ENCODE measurements around the gene CFAP73. TPM values are rescaled to one million over a fixed set of nuclear protein-coding genes. Genes with fewer than 3 reads are reported as not detected.

The CFAP73 gene
- total RNA-seq, 2 experiments from 2014 or later: 0.23 to 0.34 TPM

DNA sequence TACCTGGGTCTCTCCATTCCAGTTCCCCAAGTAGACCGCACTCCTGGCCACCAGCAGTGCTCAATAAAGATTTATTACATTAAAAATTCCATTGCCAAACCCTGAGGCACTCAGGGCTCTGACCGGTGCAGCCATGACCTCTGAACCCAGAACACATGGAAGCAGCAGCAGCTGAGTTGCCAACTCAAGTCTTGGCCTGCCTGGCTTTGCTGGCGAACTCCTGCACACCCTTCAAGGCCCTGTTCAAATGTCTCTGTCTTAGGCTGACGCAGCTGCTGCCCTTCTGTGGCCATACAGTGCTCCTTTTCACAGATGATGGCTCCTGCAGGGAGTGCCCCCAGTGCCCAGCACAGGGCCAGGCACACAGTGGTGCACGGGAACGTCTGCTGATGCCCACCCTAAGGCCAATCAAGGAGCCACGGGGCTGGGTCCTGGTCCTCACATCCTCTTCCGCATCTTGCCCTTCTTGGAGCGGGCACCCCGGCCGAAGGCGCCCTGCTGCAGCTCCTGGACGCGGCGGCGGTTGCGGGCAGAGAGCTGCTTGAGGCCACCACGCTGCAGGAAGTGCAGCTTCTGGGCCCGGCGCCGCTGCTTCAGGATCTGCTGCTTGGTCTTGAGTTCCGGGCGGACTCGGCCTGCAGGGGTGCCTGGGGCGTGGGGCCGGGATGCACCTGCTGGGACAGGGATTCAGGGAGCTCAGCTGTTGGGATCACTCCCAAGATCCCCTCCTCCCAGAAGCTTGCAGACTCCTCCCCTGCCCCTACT is 9.1 kb downstream of the CFAP73 start:
- ATAC-seq (no peak), DNase-seq (no peak)
- ChIA-PET POLR2A (interaction anchor here (0.6 to 1.0 kb wide), 2 partner anchors 10 to 16 kb away, joined by 3 read pairs; no protein-coding TSS in a partner anchor), CTCF (interaction anchor here (5.4 kb wide), 1 partner anchor 15 kb away, joined by 21 read pairs; no protein-coding TSS in a partner anchor)
- Mint-ChIP-seq H3K4me1 (ENCODE audit: low read depth) (peaks cover 19% of the 10 kb centered on the region), H3K9me3 (ENCODE audit: insufficient read depth) (no peaks in the 10 kb centered on the region), H3K4me3 (no peak overlapping the region), H3K27me3 (ENCODE audit: low read depth) (peaks cover 4% of the 10 kb centered on the region), H3K36me3 (ENCODE audit: low read depth) (peaks cover 47% of the 10 kb centered on the region), H3K27ac (no peak overlapping the region)

DNA sequence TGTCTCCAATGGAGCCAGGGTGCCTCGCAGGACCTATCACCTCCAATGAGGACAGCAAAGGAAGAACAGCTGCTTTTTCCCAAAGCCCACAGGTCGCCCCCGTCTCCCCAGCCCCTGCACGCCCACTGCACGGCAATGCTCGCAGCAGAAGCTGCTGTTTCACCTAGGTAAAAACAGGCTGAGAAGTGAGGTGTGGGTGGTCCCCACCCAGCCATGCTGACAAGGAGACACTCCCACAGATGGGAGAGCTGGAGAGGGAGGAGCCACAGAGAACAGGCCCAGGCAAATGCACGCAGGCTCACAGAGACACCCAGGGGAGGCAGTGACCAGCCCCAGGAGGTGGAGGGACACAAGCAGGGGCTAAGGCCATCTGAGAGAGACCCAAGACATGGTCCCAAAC is 10.4 kb downstream of the CFAP73 start:
- ChIA-PET POLR2A (no interaction called here), CTCF (interaction anchor here (5.4 kb wide), 1 partner anchor 14 kb away, joined by 21 read pairs; no protein-coding TSS in a partner anchor)
- peaks cover 14% of the 10 kb centered on the region for H3K4me1 Mint-ChIP-seq (ENCODE audit: low read depth)
- ATAC-seq (no peak), DNase-seq (no peak)
- H3K27ac Mint-ChIP-seq: peak overlapping the region; percentile 62
- H3K9me3 Mint-ChIP-seq (ENCODE audit: insufficient read depth): no peaks in the 10 kb centered on the region
- H3K4me3 Mint-ChIP-seq: no peak overlapping the region
- peaks cover 49% of the 10 kb centered on the region for H3K36me3 Mint-ChIP-seq (ENCODE audit: low read depth)
- no peaks in the 10 kb centered on the region for H3K27me3 Mint-ChIP-seq (ENCODE audit: low read depth)

DNA sequence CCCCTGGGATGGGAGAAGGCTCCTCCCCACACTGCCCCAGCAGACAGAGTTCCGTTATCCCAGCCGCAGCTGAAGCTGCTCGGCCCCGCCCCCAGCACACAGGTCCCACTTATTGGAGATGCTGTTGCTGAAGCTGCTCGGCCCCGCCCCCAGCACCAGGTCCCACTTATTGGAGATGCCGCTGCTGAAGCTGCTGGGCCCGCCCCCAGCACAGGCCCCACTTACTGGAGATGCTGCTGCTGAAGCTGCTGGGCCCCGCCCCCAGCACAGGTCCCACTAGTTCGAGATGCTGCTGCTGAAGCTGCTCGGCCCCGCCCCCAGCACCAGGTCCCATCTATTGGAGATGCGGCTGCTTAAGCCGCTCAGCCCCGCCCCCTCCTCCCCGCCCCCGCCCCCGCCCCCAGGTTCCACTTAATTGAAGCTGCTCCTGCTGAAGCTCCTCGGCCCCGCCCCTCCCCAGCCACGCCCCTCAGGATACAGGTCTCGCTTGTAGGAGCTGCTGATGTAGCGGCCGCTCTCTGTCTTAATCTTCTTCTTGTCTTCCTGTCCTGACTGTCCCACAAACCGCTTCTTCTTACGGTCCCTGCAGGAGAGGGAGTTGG is 12.0 kb downstream of the CFAP73 start:
- Mint-ChIP-seq H3K27me3 (ENCODE audit: low read depth) (no peaks in the 10 kb centered on the region), H3K4me3 (no peak overlapping the region), H3K4me1 (ENCODE audit: low read depth) (peaks cover 2% of the 10 kb centered on the region), H3K9me3 (ENCODE audit: insufficient read depth) (no peaks in the 10 kb centered on the region), H3K27ac (no peak overlapping the region), H3K36me3 (ENCODE audit: low read depth) (peaks cover 58% of the 10 kb centered on the region)
- ChIA-PET CTCF (interaction anchor here (1.3 to 5.4 kb wide), 2 partner anchors 12 to 25 kb away, joined by 3 to 21 read pairs; no protein-coding TSS in a partner anchor), POLR2A (no interaction called here)
- ATAC-seq: peak; percentile 38
- DNase-seq: no peak

DNA sequence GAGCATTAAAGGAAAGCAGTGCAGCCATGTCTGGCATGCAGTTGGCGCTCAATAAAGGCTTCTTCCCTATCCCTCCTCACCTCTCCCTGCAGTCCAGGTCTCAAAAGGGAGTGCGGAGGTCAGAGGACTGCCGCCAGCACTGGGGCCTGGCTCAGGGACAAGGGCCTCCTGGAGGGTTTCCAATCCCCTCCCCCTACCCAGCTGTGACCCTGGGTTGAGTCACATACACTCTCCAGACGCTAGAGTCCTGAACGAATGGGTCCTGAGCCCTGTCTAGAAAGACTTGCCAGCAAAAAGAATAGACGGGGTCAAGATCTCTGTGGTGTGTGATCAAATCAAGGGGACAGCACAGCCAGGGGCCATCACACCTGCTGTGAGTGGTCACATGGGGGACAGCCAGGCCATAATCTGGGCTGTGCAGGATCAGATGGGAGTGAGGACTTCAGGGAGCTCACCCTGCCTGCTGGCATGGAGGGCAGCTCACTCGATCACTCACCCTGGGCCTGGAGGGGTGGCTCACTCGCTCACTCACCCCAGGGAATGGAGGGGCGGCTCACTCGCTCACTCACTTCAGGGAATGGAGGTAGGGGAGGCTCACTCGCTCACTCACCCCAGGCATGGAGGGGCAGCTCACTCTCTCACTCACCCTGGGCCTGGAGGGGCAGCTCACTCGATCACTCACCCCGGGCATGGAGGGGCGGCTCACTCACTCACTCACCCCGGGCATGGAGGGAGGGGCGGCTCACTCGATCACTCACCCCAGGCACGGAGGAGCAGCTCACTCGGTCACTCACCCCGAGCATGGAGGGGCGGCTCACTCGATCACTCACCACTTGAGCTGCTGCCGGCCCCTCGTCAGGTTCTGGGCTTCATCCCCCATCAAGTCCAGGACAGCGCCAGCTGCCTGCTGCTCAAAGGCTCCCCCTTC is 12.8 kb downstream of the CFAP73 start:
- ChIA-PET CTCF (interaction anchor here (1.3 to 5.4 kb wide), 3 partner anchors 11 to 114 kb away, joined by 3 to 21 read pairs (median 3); no protein-coding TSS in a partner anchor), POLR2A (interaction anchor here (0.6 kb wide), 1 partner anchor 196 kb away, joined by 5 read pairs; no protein-coding TSS in a partner anchor)
- ATAC-seq (no peak), DNase-seq (no peak)
- peaks cover 2% of the 10 kb centered on the region for H3K4me1 Mint-ChIP-seq (ENCODE audit: low read depth)
- H3K9me3 Mint-ChIP-seq (ENCODE audit: insufficient read depth): no peaks in the 10 kb centered on the region
- no peak overlapping the region for H3K27ac Mint-ChIP-seq
- H3K4me3 Mint-ChIP-seq: no peak overlapping the region
- H3K36me3 Mint-ChIP-seq (ENCODE audit: low read depth): peaks cover 57% of the 10 kb centered on the region
- no peaks in the 10 kb centered on the region for H3K27me3 Mint-ChIP-seq (ENCODE audit: low read depth)

DNA sequence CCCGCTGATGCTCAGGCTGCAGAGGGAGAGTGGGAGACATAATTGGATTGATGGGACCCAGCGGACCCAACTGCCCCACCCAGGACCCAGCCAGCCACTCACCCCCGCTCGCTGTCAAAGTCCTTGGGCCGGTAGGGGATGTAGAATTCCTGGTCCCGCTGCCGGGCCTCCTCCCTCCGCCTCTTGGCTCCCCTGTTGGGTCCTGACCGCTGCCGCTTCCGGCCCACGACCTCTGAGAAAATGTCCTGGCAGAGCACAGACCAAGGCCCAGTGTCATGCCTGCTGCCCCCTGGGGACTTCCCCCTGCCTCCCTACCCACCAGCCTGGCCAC is 13.5 kb downstream of the CFAP73 start:
- POLR2A ChIA-PET: interaction anchor here (0.6 kb wide), 1 partner anchor 195 kb away, joined by 5 read pairs; no protein-coding TSS in a partner anchor
- no peak for DNase-seq
- CTCF ChIA-PET: interaction anchor here (1.3 to 5.4 kb wide), 2 partner anchors 11 to 114 kb away, joined by 3 to 21 read pairs; no protein-coding TSS in a partner anchor
- Mint-ChIP-seq H3K4me1 (ENCODE audit: low read depth) (peaks cover 2% of the 10 kb centered on the region), H3K27ac (no peak overlapping the region), H3K9me3 (ENCODE audit: insufficient read depth) (no peaks in the 10 kb centered on the region), H3K27me3 (ENCODE audit: low read depth) (no peaks in the 10 kb centered on the region), H3K4me3 (no peak overlapping the region), H3K36me3 (ENCODE audit: low read depth) (peaks cover 52% of the 10 kb centered on the region)
- ATAC-seq: no peak

DNA sequence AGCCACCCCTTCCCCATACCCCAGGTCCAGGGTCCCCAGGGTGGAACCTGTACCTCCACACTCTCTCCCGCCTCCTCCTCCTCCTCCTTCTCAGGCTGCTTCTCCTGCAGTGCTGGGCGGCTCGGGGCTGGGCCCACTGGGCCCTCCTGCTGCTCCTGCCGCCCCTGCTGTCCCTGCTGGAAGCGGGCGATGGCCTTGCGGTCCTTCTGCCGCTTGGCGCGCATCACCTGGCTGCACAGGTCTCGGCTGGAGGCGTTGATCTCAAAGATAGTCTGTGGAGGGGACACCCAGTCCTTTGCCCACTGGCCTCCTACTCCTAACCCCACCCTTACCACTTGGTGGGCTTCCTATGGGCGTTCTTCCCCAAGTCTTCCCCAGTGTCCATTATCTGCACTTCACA is 14.5 kb downstream of the CFAP73 start:
- Mint-ChIP-seq H3K4me3 (no peak overlapping the region), H3K4me1 (ENCODE audit: low read depth) (peaks cover 2% of the 10 kb centered on the region), H3K27me3 (ENCODE audit: low read depth) (no peaks in the 10 kb centered on the region), H3K9me3 (ENCODE audit: insufficient read depth) (no peaks in the 10 kb centered on the region), H3K36me3 (ENCODE audit: low read depth) (peaks cover 50% of the 10 kb centered on the region), H3K27ac (no peak overlapping the region)
- CTCF ChIA-PET: interaction anchor here (2.6 kb wide), 1 partner anchor 10 kb away, joined by 8 read pairs; no protein-coding TSS in a partner anchor
- POLR2A ChIA-PET: interaction anchor here (1.2 kb wide), 2 partner anchors 16 to 171 kb away, joined by 3 read pairs; partner anchors contain the start of gene SLC8B1
- DNase-seq (no peak), ATAC-seq (no peak)

DNA sequence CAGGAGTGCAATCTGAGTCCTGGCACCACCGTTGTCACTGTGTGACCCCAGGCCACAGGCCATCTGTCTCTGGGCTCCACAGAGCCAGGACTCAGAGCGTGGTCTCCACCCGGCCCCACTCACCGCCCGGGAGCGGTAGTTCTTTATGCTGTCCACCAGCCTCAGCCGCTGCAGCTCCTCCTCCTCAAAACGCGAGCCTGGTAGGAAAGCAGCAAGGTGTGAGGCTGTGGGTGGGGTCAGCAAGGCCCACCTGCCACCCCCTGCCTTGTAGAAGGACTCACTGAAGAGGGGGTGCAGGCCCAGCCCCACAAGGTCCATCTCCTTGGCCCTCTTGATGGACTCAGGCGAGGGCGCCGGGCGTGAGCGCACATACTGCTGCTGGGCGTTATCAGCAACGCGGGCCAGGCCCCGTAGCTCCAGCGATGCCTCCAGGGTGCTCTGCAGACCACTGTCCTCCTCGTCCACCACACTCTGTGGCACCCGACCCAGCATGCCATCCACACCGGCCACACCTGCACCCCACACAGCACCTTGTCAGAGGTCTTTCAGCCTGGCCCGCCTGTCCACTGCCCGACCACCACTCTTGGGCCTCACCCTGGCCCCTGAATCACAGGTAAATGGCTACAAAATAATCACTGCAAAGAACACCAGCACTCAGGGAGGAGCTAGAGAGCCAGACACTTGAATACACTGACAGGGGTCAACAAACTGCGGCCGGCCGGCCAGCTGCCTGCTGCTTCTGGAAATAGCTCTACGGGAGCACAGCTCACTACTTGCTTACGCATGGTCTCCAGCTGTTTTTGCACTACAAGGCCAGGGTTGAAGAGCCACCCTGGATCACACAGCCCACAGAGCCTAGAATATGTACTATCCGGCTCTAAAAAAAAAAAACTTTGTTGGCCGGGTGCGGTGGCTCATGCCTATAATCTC is 16.3 kb downstream of the CFAP73 start:
- POLR2A ChIA-PET: no interaction called here
- DNase-seq: no peak
- Mint-ChIP-seq H3K4me3 (no peak overlapping the region), H3K27me3 (ENCODE audit: low read depth) (no peaks in the 10 kb centered on the region), H3K9me3 (ENCODE audit: insufficient read depth) (no peaks in the 10 kb centered on the region), H3K4me1 (ENCODE audit: low read depth) (no peaks in the 10 kb centered on the region), H3K27ac (no peak overlapping the region), H3K36me3 (ENCODE audit: low read depth) (peaks cover 57% of the 10 kb centered on the region)
- ATAC-seq: no peak
- CTCF ChIA-PET: interaction anchor here (0.6 to 2.6 kb wide), 4 partner anchors 8 to 116 kb away, joined by 3 to 8 read pairs (median 5); no protein-coding TSS in a partner anchor

DNA sequence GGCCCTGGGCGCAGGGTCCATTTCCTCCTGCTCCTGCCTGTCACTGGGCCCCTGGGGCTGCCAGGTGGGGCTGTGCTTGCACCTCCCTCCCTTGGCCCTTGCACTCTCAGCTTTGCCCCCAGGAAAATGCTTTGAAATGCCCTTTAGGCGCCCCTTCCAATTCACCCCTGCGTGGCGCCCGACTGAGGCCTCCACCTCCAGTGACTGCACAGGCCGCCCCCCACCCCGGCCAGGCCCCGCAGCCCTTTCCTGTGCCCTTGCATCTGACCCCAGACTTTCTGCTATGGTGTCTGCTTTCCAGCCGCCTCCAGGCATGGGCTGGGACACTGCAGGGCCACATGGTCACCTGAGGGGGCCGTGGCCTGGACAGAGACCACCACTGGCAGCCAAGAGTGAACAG is 18.3 kb downstream of the CFAP73 start:
- H3K36me3 Mint-ChIP-seq (ENCODE audit: low read depth): peaks cover 60% of the 10 kb centered on the region
- no peaks in the 10 kb centered on the region for H3K27me3 Mint-ChIP-seq (ENCODE audit: low read depth)
- ChIA-PET CTCF (interaction anchor here (0.6 kb wide), 1 partner anchor 237 kb away, joined by 4 read pairs; no protein-coding TSS in a partner anchor), POLR2A (interaction anchor here (1.0 kb wide), 1 partner anchor 10 kb away, joined by 3 read pairs; no protein-coding TSS in a partner anchor)
- H3K4me1 Mint-ChIP-seq (ENCODE audit: low read depth): no peaks in the 10 kb centered on the region
- DNase-seq (no peak), ATAC-seq (no peak)
- no peak overlapping the region for H3K27ac Mint-ChIP-seq
- H3K9me3 Mint-ChIP-seq (ENCODE audit: insufficient read depth): no peaks in the 10 kb centered on the region
- H3K4me3 Mint-ChIP-seq: no peak overlapping the region

DNA sequence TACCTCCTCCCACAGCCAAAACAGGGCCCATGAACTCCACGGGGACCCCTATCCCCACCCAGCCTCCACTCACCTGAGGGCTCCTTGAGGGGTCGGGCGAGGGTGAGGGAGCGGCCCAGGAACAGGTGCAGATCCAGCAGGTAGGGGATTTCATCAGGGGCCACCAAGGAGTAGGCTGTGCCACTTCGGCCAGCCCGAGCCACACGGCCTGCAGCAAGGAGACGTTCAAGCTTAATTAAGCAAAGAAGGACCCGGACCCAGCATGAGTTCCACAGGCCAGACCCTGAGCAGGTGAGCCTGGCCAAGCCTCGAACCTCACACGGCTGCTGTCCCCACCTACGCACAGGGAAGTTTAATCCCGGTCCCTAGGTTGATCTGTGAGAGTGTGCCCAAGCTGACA is 20.2 kb downstream of the CFAP73 start:
- CTCF ChIA-PET: no interaction called here
- no peaks in the 10 kb centered on the region for H3K9me3 Mint-ChIP-seq (ENCODE audit: insufficient read depth)
- H3K4me3 Mint-ChIP-seq: no peak overlapping the region
- peaks cover 2% of the 10 kb centered on the region for H3K4me1 Mint-ChIP-seq (ENCODE audit: low read depth)
- peaks cover 60% of the 10 kb centered on the region for H3K36me3 Mint-ChIP-seq (ENCODE audit: low read depth)
- no peak for ATAC-seq
- no peaks in the 10 kb centered on the region for H3K27me3 Mint-ChIP-seq (ENCODE audit: low read depth)
- POLR2A ChIA-PET: no interaction called here
- no peak overlapping the region for H3K27ac Mint-ChIP-seq
- DNase-seq: no peak

DNA sequence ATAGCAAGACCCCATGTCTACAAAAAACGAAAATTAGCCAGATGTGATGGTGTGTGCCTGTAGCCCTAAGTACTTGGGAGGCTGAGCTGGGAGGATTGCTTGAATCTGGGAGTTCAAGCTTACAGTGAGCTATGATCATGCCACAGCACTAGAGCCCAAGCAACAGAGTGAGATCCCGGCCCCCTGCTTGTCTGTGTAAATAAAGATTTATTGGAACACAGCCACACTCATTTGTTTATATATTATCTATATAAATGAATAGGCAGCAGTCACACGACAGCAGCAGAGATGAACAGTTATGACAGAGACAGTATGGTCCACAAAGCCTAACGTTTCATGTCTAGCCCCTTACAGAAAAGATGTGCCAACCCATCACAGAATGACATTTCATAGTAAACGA is 20.9 kb downstream of the CFAP73 start:
- CTCF ChIA-PET: no interaction called here
- no peak overlapping the region for H3K4me3 Mint-ChIP-seq
- H3K27ac Mint-ChIP-seq: no peak overlapping the region
- no peaks in the 10 kb centered on the region for H3K27me3 Mint-ChIP-seq (ENCODE audit: low read depth)
- H3K4me1 Mint-ChIP-seq (ENCODE audit: low read depth): peaks cover 2% of the 10 kb centered on the region
- no peak for DNase-seq
- H3K36me3 Mint-ChIP-seq (ENCODE audit: low read depth): peaks cover 60% of the 10 kb centered on the region
- POLR2A ChIA-PET: no interaction called here
- ATAC-seq: no peak
- H3K9me3 Mint-ChIP-seq (ENCODE audit: insufficient read depth): no peaks in the 10 kb centered on the region
